ENCODE data around the gene ATP2C1. TPM values are rescaled to one million over a fixed set of nuclear protein-coding genes. Genes with fewer than 3 reads are reported as not detected.

Gene ATP2C1
- total and polyA plus RNA-seq, 8 donors: 12.2 to 54.6 (median 23.6) TPM

DNA sequence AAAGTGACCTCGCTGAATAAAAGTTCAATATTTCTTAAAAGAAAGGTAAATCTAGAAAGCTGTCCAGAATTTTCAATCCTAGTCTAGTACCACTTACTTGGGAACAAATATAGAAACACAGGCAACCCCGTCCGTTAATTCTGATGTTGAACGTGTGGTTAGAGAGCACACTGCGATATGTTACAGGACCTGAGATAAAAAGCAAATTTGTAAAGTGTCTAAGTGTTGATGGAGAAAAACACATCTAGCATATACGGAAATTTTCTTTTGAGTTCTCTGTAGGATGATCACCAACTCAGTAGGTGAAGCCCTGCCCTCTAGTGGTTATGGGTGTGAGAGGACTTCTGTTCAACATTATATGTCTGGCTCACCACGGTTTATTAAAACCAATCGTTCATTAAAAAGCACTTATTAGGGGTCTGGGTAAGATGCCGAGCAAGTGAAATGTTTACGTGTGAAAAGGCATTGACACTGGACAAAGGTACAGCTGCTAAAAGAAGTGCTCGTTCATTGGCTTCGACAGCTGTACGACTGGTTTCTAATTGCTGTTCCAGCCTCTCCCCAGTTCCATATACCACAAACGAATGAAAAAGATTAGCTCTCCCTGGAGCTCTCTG, 1.0 kb upstream of the ATP2C1 start:
- Histone ChIP-seq H3K9me3 (no peaks in the 10 kb centered on the region), H3K27me3 (no peaks in the 10 kb centered on the region), H3K4me1 (peaks cover 0 to 16% (median 5%) of the 10 kb centered on the region in 3 donors), H3K27ac (peak overlapping the region; percentile 95 to 98 (median 96)), H3K36me3 (no peaks in the 10 kb centered on the region), H3K4me3 (peak overlapping the region; percentile 68 to 76 (median 74))
- ATAC-seq (peak; percentile 69 to 86 (median 78)), DNase-seq (peak in 3 of 6 donors; percentile 57 to 81 (median 70)), FAIRE-seq (peak; percentile 34)
- WGBS, 2 donors: 0 to 1% methylated on average over 14 of the region's 14 CpGs
- TF ChIP-seq, protein P1, sequence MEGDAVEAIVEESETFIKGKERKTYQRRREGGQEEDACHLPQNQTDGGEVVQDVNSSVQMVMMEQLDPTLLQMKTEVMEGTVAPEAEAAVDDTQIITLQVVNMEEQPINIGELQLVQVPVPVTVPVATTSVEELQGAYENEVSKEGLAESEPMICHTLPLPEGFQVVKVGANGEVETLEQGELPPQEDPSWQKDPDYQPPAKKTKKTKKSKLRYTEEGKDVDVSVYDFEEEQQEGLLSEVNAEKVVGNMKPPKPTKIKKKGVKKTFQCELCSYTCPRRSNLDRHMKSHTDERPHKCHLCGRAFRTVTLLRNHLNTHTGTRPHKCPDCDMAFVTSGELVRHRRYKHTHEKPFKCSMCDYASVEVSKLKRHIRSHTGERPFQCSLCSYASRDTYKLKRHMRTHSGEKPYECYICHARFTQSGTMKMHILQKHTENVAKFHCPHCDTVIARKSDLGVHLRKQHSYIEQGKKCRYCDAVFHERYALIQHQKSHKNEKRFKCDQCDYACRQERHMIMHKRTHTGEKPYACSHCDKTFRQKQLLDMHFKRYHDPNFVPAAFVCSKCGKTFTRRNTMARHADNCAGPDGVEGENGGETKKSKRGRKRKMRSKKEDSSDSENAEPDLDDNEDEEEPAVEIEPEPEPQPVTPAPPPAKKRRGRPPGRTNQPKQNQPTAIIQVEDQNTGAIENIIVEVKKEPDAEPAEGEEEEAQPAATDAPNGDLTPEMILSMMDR (IDR thresholded peaks at IDR 0.05): peak in 3 of 4 donors; percentile 49 to 76 (median 68)
- intact Hi-C loops (cut with DNase I): loop anchor here in 2 of 3 donors (5.0 to 10.0 kb wide), 2 partner anchors 128 to 136 kb away; no protein-coding TSS in a partner anchor

DNA sequence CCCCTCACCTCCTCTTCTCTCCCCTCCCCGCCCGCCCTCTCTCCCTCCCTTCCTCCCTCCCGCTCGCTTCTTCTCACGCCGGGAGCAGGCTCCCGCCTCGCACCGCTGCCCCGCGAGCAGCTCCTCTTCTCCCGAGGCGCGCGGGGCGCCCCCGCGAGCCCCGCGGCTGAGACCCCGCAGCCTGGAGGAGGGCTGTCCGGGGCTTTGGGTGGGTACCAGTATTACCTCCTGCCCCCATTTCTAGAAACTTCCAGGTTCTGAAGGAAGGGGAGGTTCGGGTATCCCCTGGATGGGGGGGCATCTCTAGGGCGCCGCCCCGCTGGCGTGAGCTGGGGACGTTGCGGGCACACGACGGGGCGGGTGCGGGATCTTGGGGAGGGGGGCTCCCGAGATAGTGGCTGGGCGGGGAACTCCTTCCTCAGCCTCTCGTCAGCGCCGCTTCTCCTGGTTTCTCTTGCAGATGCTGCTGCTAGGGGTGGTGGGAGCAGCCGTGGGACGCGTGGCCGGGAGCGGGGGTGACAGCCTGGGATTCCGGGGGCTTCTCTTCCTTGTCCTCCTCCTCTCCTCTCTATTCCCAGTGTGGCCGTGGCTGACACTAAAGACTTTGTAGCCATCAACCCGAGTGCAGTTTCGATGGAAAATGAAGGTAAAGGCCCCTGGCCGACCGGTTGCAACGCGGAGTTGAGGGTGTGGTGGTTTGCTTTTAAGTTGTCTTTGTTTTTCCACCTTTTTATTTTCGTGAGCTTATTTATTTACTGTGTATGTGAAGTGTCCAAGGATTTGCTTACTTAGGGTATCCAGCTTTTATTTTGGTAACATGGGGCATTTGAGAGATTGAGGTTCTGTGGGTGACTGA, 474 bp downstream of the ATP2C1 start:
- TF ChIP-seq, protein P1 (IDR thresholded peaks at IDR 0.05): no peak
- ATAC-seq (peak; percentile 15 to 39 (median 34)), FAIRE-seq (no peak), DNase-seq (peak in 5 of 6 donors; percentile 16 to 81 (median 56))
- Histone ChIP-seq H3K4me1 (peaks cover 0 to 16% (median 5%) of the 10 kb centered on the region in 3 donors), H3K36me3 (no peaks in the 10 kb centered on the region), H3K27me3 (no peaks in the 10 kb centered on the region), H3K9me3 (no peaks in the 10 kb centered on the region), H3K27ac (peak overlapping the region; percentile 95 to 98 (median 96)), H3K4me3 (peak overlapping the region; percentile 68 to 76 (median 74))
- 0 to 1% methylated on average over 43 to 52 of the region's 52 CpGs for WGBS, 2 donors
- intact Hi-C loops (cut with DNase I): loop anchor here in 2 of 3 donors (5.0 to 10.0 kb wide), 2 partner anchors 130 to 137 kb away; no protein-coding TSS in a partner anchor

DNA sequence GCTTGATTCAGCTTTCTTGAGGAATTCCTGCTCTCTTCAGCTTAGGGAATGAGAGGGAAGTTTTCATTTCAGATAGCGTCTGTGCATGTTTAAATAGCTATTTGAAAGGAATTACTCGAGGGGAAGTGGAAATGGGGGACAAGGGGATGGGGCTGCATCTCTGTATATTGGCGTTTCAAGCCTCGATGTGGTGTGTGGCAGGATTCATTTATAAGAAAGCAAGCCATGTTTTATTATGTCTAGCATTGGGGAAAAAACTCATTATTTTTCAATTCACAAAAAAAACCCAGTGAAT, 1.0 kb downstream of the ATP2C1 start:
- H3K4me3 ChIP-seq: peak overlapping the region; percentile 68 to 76 (median 74)
- peaks cover 0 to 16% (median 5%) of the 10 kb centered on the region in 3 donors for H3K4me1 ChIP-seq
- intact Hi-C loops (cut with DNase I): loop anchor here in 2 of 3 donors (5.0 to 10.0 kb wide), 2 partner anchors 130 to 138 kb away; no protein-coding TSS in a partner anchor
- 3 to 4% methylated on average over 4 of the region's 4 CpGs for WGBS, 2 donors
- FAIRE-seq (no peak), DNase-seq (no peak), ATAC-seq (no peak)
- no peaks in the 10 kb centered on the region for H3K27me3 ChIP-seq
- H3K27ac ChIP-seq: peak overlapping the region in 2 of 4 donors; percentile 96 to 98
- TF ChIP-seq, protein P1 (IDR thresholded peaks at IDR 0.05): no peak
- H3K9me3 ChIP-seq: no peaks in the 10 kb centered on the region
- H3K36me3 ChIP-seq: no peaks in the 10 kb centered on the region

GRCh38 chr3:130895690-130896488, 2.0 kb downstream of the ATP2C1 start:
- Histone ChIP-seq H3K9me3 (no peaks in the 10 kb centered on the region), H3K4me3 (no peak overlapping the region), H3K4me1 (peaks cover 0 to 21% (median 5%) of the 10 kb centered on the region in 3 donors), H3K36me3 (no peaks in the 10 kb centered on the region), H3K27me3 (no peaks in the 10 kb centered on the region), H3K27ac (no peak overlapping the region)
- intact Hi-C loops (cut with DNase I): loop anchor here in 1 of 3 donors (10.0 kb wide), 1 partner anchor 131 kb away; no protein-coding TSS in a partner anchor
- no peak for DNase-seq
- TF ChIP-seq, protein P1 (IDR thresholded peaks at IDR 0.05): no peak
- no peak for ATAC-seq
- FAIRE-seq: no peak
- 72 to 82% methylated on average over 5 of the region's 5 CpGs for WGBS, 2 donors
